NCI-H2227 (cell line): Measurements from ENCODE around the gene WIPF3.
A peak's percentile ranks its signal among the peaks of the same experiment; 100 is the strongest.

ENCODE experiments used
- DNase-seq: peaks from one replicate; lab custom pipeline; 2025; ENCODE audit not compliant: unreplicated experiment; lab: John Stamatoyannopoulos, UW

WIPF3 gene

GRCh38 chr7:29808075-29808801 is 1.9 kb downstream of the WIPF3 start:
- no peak for DNase-seq

- peak; percentile 28 for DNase-seq
Measured at GRCh38 chr7:29809533-29810155, 3.3 kb downstream of the WIPF3 start.

GRCh38 chr7:29810297-29810696 is 4.0 kb downstream of the WIPF3 start:
- no peak for DNase-seq

- DNase-seq: no peak
Measured at GRCh38 chr7:29810813-29811482, 4.6 kb downstream of the WIPF3 start.

- no peak for DNase-seq
Measured at GRCh38 chr7:29811586-29811985, 5.3 kb downstream of the WIPF3 start.

GRCh38 chr7:29812185-29812876 is 6.0 kb downstream of the WIPF3 start:
- no peak for DNase-seq

- no peak for DNase-seq
Measured at GRCh38 chr7:29815181-29816105, 9.1 kb downstream of the WIPF3 start.

GRCh38 chr7:29818308-29818707 is 12.0 kb downstream of the WIPF3 start:
- DNase-seq: no peak

- peak; percentile 13 for DNase-seq
Measured at GRCh38 chr7:29825775-29826529, 19.6 kb downstream of the WIPF3 start.

- no peak for DNase-seq
Measured at GRCh38 chr7:29826530-29826822, 20.2 kb downstream of the WIPF3 start.

- DNase-seq: no peak
Measured at GRCh38 chr7:29826904-29827303, 20.6 kb downstream of the WIPF3 start.

- no peak for DNase-seq
Measured at GRCh38 chr7:29831705-29832104, 25.4 kb downstream of the WIPF3 start.

GRCh38 chr7:29833929-29834328 is 27.6 kb downstream of the WIPF3 start:
- DNase-seq: no peak

- no peak for DNase-seq
Measured at GRCh38 chr7:29835718-29836117, 29.4 kb downstream of the WIPF3 start.

- no peak for DNase-seq
Measured at GRCh38 chr7:29839302-29839701, 33.0 kb downstream of the WIPF3 start.

GRCh38 chr7:29839921-29840320 is 33.6 kb downstream of the WIPF3 start:
- DNase-seq: no peak

GRCh38 chr7:29840701-29841100 is 34.4 kb downstream of the WIPF3 start:
- no peak for DNase-seq

GRCh38 chr7:29841926-29842701 is 35.8 kb downstream of the WIPF3 start:
- DNase-seq: no peak

GRCh38 chr7:29843093-29843492 is 36.8 kb downstream of the WIPF3 start:
- peak; percentile 87 for DNase-seq
